ENCODE measurements around the gene THSD7B.
"Not testable (repeated sequence)": the region's sequence is repeated elsewhere in the genome, so short reads cannot be mapped to it uniquely, and the experiment has no call there.

Gene THSD7B

GRCh38 chr2:137675584-137676327, 910.4 kb downstream of the THSD7B start:
- TF ChIP-seq, protein P1, sequence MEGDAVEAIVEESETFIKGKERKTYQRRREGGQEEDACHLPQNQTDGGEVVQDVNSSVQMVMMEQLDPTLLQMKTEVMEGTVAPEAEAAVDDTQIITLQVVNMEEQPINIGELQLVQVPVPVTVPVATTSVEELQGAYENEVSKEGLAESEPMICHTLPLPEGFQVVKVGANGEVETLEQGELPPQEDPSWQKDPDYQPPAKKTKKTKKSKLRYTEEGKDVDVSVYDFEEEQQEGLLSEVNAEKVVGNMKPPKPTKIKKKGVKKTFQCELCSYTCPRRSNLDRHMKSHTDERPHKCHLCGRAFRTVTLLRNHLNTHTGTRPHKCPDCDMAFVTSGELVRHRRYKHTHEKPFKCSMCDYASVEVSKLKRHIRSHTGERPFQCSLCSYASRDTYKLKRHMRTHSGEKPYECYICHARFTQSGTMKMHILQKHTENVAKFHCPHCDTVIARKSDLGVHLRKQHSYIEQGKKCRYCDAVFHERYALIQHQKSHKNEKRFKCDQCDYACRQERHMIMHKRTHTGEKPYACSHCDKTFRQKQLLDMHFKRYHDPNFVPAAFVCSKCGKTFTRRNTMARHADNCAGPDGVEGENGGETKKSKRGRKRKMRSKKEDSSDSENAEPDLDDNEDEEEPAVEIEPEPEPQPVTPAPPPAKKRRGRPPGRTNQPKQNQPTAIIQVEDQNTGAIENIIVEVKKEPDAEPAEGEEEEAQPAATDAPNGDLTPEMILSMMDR (IDR thresholded peaks at IDR 0.05; ENCODE audit: low read depth, low read length, missing control alignments): no peak
- no peak for DNase-seq (ENCODE audit: low read depth)
- H3K4me3 ChIP-seq (ENCODE audit: low read depth, low read length): no peak overlapping the region

- no peak overlapping the region for H3K4me3 ChIP-seq (ENCODE audit: low read depth, low read length)
- TF ChIP-seq, protein P1 (IDR thresholded peaks at IDR 0.05; ENCODE audit: low read depth, low read length, missing control alignments): no peak
- DNase-seq (ENCODE audit: low read depth): no peak
These were observed 911.0 kb downstream of the THSD7B start for GRCh38 chr2:137676346-137676745.

- DNase-seq (ENCODE audit: low read depth): no peak
- TF ChIP-seq, protein P1 (IDR thresholded peaks at IDR 0.05; ENCODE audit: low read depth, low read length, missing control alignments): no peak
These were observed 912.1 kb downstream of the THSD7B start for GRCh38 chr2:137677466-137677865.

GRCh38 chr2:137689549-137689948, 924.2 kb downstream of the THSD7B start:
- TF ChIP-seq, protein P1 (IDR thresholded peaks at IDR 0.05; ENCODE audit: low read depth, low read length, missing control alignments): no peak
- DNase-seq (ENCODE audit: low read depth): no peak
- no peak overlapping the region for H3K4me3 ChIP-seq (ENCODE audit: low read depth, low read length)

More at GRCh38 chr2:137677466-137677865, 912.1 kb downstream of the THSD7B start:
- no peak overlapping the region for H3K4me3 ChIP-seq (ENCODE audit: low read depth, low read length)

DNA sequence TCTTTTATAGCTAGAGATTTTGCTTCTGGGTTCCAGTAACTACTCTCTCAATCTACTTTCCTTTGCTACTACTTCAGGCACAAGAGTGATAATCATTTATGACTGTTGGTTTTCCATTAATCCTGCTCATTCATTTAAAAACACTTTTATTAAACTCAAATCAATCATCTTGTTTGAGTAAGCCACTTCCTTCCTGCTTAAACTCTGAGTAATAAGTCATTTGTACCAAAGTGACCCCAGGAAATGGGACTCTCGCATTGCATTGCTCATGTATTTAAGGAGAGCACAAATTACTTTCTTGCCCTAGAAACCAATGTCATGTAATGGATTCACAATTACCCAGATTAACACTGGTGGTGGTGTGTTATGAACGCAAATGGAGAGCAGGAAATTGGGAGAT, 928.2 kb downstream of the THSD7B start:
- H3K4me3 ChIP-seq (ENCODE audit: low read depth, low read length): no peak overlapping the region
- no peak for DNase-seq (ENCODE audit: low read depth)
- TF ChIP-seq, protein P1 (IDR thresholded peaks at IDR 0.05; ENCODE audit: low read depth, low read length, missing control alignments): no peak

GRCh38 chr2:137696916-137697315, 931.6 kb downstream of the THSD7B start:
- TF ChIP-seq, protein P1 (IDR thresholded peaks at IDR 0.05; ENCODE audit: low read depth, low read length, missing control alignments): no peak

DNA sequence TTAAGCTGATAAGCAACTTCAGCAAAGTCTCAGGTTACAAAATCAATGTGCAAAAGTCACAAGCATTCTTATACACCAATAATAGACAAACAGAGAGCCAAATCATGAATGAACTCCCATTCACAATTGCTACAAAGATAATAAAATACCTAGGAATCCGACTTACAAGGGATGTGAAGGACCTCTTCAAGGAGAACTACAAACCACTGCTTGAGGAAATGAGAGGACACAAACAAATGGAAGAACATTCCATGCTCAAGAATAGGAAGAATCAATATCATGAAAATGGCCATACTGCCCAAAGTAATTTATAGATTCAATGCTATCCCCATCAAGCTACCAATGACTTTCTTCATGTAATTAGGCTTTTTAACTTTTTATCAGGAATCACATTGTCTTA, 934.9 kb downstream of the THSD7B start:
- H3K4me3 ChIP-seq (ENCODE audit: low read depth, low read length): not testable (repeated sequence)

More at GRCh38 chr2:137696916-137697315, 931.6 kb downstream of the THSD7B start:
- no peak overlapping the region for H3K4me3 ChIP-seq (ENCODE audit: low read depth, low read length)
- no peak for DNase-seq (ENCODE audit: low read depth)

More for the DNA sequence above, 934.9 kb downstream of the THSD7B start:
- DNase-seq (ENCODE audit: low read depth): not testable (repeated sequence)

Measured in GM12864 (cell line).